ENCODE measurements around the gene MOCOS. TPM values are rescaled to one million over a fixed set of nuclear protein-coding genes. Genes with fewer than 3 reads are reported as not detected.

MOCOS gene
- total RNA-seq, 1 experiment from 2014 or later: 12.1 TPM

GRCh38 chr18:36308711-36309435, 121.6 kb downstream of the MOCOS start:
- H3K4me2 ChIP-seq (ENCODE audit: low read length): peak overlapping the region; percentile 74
- no peaks in the 10 kb centered on the region for H3K79me2 ChIP-seq (ENCODE audit: insufficient read depth, low read length)
- no peaks in the 10 kb centered on the region for H3K9me2 ChIP-seq (ENCODE audit: insufficient read depth)
- H3K4me3 ChIP-seq (replicated peaks in 1 of 2; ENCODE audit: low read depth in 1 of 2, low read length in 2 of 2): peak overlapping the region; percentile 26 to 45
- H3K4me1 ChIP-seq (ENCODE audit: control insufficient read depth in 1 of 2, insufficient read depth in 2 of 2, low read length in 2 of 2): peaks cover 30 to 31% of the 10 kb centered on the region in 2 experiments
- H3K27ac ChIP-seq (ENCODE audit: low read depth, low read length): peak overlapping the region; percentile 73
- intact Hi-C loops (cut with micrococcal nuclease): no loop called here
- DNase-seq (ENCODE audit: low read depth, low spot score) (no peak), ATAC-seq (peak; percentile 53)
- H3K27me3 ChIP-seq (ENCODE audit: insufficient read depth, low read length): peaks cover 12% of the 10 kb centered on the region; the same call in 1 of the 2 replicates
- no peaks in the 10 kb centered on the region for H4K20me1 ChIP-seq (ENCODE audit: insufficient read depth)
- H3K36me3 ChIP-seq (ENCODE audit: control insufficient read depth in 1 of 2, insufficient read depth in 2 of 2, low read length in 2 of 2): no peaks in the 10 kb centered on the region
- POLR2A ChIA-PET: no interaction called here
- BruUV-seq (replicated peaks): no TSS peak
- H3K9ac ChIP-seq (ENCODE audit: low read length): peak overlapping the region; percentile 39; the same call in 1 of the 2 replicates
- H3K9me3 ChIP-seq (ENCODE audit: control insufficient read depth in 1 of 2, insufficient read depth in 1 of 2, low read depth in 1 of 2, low read length in 2 of 2): no peaks in the 10 kb centered on the region
- RAD21 ChIA-PET (ENCODE audit: low non-redundant PET in 1 of 2, low total read pairs in 2 of 2, uncharacterized antibody in 2 of 2, unreplicated experiment in 2 of 2): interaction anchor here in 1 of 2 experiments (1.4 kb wide), 1 partner anchor 103 kb away, joined by 4 read pairs; no protein-coding TSS in a partner anchor
- no peak overlapping the region for H2AFZ ChIP-seq (ENCODE audit: low read depth, low read length, poor library complexity, severe bottlenecking)
- CTCF ChIA-PET: interaction anchor here (0.7 to 1.2 kb wide), 3 partner anchors 12 to 213 kb away, joined by 3 to 4 read pairs (median 3); partner anchors contain the start of gene FHOD3
- TF ChIP-seq CTCF (IDR thresholded peaks at IDR 0.05 in 2 of 3, conservative IDR thresholded peaks at IDR 0.05 in 1 of 3; ENCODE audit: borderline replicate concordance in 1 of 3, insufficient read depth in 1 of 3, low read depth in 2 of 3, low read length in 2 of 3) (no peak), MAX (IDR thresholded peaks at IDR 0.05) (no peak), CBX3 (IDR thresholded peaks at IDR 0.05; ENCODE audit: low read depth) (no peak), CEBPB (IDR thresholded peaks at IDR 0.05; ENCODE audit: low read depth) (no peak), EGR1 (IDR thresholded peaks at IDR 0.05; ENCODE audit: low read depth) (no peak), EZH2phosphoT487 (IDR thresholded peaks at IDR 0.05; ENCODE audit: borderline replicate concordance) (no peak), RAD21 (IDR thresholded peaks at IDR 0.05; ENCODE audit: low read depth) (no peak), JUND (IDR thresholded peaks at IDR 0.05) (no peak)
